ENCODE results near the gene SLC27A6.

Gene SLC27A6

GRCh38 chr5:129002527-129002842 lies 37.2 kb downstream of the SLC27A6 start:
- Histone ChIP-seq H3K4me3 (ENCODE audit: low read depth, low read length) (no peak overlapping the region), H3K4me1 (ENCODE audit: control insufficient read depth, insufficient read depth, low read length) (no peaks in the 10 kb centered on the region), H3K36me3 (ENCODE audit: control insufficient read depth in 2 of 2, insufficient read depth in 1 of 2, low read length in 2 of 2) (no peaks in the 10 kb centered on the region), H3K9me3 (ENCODE audit: control insufficient read depth, insufficient read depth, low read depth, low read length) (no peaks in the 10 kb centered on the region), H3K27ac (ENCODE audit: extremely low read depth, low read depth, low read length) (no peak overlapping the region)
- CTCF ChIA-PET, result interaction anchor here (0.8 kb wide), 1 partner anchor 12 kb away, joined by 3 read pairs; no protein-coding TSS in a partner anchor
- TF ChIP-seq ZNF624 (tag by site-specific recombination; IDR thresholded peaks at IDR 0.05) (no peak), ZNF529 (tag by site-specific recombination; IDR thresholded peaks at IDR 0.05; ENCODE audit: insufficient replicate concordance) (no peak), TCF7L2 (IDR thresholded peaks at IDR 0.05; ENCODE audit: borderline replicate concordance, low read depth, low read length) (no peak), TRIM28 (IDR thresholded peaks at IDR 0.05; ENCODE audit: borderline replicate concordance, low read length) (no peak), ZNF184 (tag by site-specific recombination; IDR thresholded peaks at IDR 0.05) (no peak), ZBTB49 (tag by site-specific recombination; IDR thresholded peaks at IDR 0.05; ENCODE audit: low read depth) (no peak), ZNF16 (tag by site-specific recombination; IDR thresholded peaks at IDR 0.05; ENCODE audit: low read depth) (no peak), ZNF843 (tag by site-specific recombination; IDR thresholded peaks at IDR 0.05) (no peak), ZNF433 (tag by site-specific recombination; IDR thresholded peaks at IDR 0.05; ENCODE audit: low read depth) (no peak), HOXD13 (CRISPR knock-in tag; IDR thresholded peaks at IDR 0.05; ENCODE audit: borderline replicate concordance) (no peak), ZBTB48 (tag by site-specific recombination; IDR thresholded peaks at IDR 0.05) (no peak), ZNF133 (tag by site-specific recombination; IDR thresholded peaks at IDR 0.05) (no peak), ZNF423 (tag by site-specific recombination; IDR thresholded peaks at IDR 0.05) (no peak)
- TF ChIP-seq, protein P1, sequence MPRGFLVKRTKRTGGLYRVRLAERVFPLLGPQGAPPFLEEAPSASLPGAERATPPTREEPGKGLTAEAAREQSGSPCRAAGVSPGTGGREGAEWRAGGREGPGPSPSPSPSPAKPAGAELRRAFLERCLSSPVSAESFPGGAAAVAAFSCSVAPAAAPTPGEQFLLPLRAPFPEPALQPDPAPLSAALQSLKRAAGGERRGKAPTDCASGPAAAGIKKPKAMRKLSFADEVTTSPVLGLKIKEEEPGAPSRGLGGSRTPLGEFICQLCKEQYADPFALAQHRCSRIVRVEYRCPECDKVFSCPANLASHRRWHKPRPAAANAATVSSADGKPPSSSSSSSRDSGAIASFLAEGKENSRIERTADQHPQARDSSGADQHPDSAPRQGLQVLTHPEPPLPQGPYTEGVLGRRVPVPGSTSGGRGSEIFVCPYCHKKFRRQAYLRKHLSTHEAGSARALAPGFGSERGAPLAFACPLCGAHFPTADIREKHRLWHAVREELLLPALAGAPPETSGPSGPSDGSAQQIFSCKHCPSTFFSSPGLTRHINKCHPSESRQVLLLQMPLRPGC (tag by site-specific recombination; IDR thresholded peaks at IDR 0.05), result no peak
- TF ChIP-seq, protein P2, sequence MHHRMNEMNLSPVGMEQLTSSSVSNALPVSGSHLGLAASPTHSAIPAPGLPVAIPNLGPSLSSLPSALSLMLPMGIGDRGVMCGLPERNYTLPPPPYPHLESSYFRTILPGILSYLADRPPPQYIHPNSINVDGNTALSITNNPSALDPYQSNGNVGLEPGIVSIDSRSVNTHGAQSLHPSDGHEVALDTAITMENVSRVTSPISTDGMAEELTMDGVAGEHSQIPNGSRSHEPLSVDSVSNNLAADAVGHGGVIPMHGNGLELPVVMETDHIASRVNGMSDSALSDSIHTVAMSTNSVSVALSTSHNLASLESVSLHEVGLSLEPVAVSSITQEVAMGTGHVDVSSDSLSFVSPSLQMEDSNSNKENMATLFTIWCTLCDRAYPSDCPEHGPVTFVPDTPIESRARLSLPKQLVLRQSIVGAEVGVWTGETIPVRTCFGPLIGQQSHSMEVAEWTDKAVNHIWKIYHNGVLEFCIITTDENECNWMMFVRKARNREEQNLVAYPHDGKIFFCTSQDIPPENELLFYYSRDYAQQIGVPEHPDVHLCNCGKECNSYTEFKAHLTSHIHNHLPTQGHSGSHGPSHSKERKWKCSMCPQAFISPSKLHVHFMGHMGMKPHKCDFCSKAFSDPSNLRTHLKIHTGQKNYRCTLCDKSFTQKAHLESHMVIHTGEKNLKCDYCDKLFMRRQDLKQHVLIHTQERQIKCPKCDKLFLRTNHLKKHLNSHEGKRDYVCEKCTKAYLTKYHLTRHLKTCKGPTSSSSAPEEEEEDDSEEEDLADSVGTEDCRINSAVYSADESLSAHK (tag by site-specific recombination; IDR thresholded peaks at IDR 0.05), result no peak
- POLR2A ChIA-PET, result no interaction called here

DNA sequence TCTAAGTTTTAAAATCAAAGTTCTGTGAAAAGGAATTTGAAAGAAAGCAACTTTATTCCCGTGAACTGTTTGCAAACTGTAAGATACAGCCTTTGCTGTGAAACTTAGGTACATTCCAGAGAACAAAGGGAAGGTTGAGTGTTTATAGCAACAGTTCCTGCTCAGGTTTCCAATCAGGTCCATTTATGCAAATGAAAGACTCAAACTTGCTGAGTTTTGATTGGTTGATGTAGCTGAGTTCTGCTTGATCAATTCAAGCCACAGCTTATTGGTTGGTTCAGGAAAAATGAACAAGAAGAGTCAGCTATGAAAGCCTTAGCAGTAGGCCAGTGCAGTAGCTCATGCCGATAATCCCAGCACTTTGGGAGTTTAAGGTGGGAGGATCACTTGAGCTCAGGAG lies 37.9 kb downstream of the SLC27A6 start:
- Histone ChIP-seq H3K27ac (ENCODE audit: extremely low read depth, low read depth, low read length) (no peak overlapping the region), H3K9me3 (ENCODE audit: control insufficient read depth, insufficient read depth, low read depth, low read length) (no peaks in the 10 kb centered on the region), H3K36me3 (ENCODE audit: control insufficient read depth in 2 of 2, insufficient read depth in 1 of 2, low read length in 2 of 2) (no peaks in the 10 kb centered on the region), H3K4me3 (ENCODE audit: low read depth, low read length) (no peak overlapping the region), H3K4me1 (ENCODE audit: control insufficient read depth, insufficient read depth, low read length) (no peaks in the 10 kb centered on the region)
- ChIA-PET CTCF (interaction anchor here (0.6 to 1.1 kb wide), 2 partner anchors 37 to 125 kb away, joined by 3 to 5 read pairs; no protein-coding TSS in a partner anchor), POLR2A (no interaction called here)
- TF ChIP-seq, protein P3, sequence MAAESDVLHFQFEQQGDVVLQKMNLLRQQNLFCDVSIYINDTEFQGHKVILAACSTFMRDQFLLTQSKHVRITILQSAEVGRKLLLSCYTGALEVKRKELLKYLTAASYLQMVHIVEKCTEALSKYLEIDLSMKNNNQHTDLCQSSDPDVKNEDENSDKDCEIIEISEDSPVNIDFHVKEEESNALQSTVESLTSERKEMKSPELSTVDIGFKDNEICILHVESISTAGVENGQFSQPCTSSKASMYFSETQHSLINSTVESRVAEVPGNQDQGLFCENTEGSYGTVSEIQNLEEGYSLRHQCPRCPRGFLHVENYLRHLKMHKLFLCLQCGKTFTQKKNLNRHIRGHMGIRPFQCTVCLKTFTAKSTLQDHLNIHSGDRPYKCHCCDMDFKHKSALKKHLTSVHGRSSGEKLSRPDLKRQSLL (tag by site-specific recombination; IDR thresholded peaks at IDR 0.05), result no peak
- no peak for TF ChIP-seq MYNN (tag by site-specific recombination; IDR thresholded peaks at IDR 0.05; ENCODE audit: borderline replicate concordance)

All from HEK293 (cell line).